Stimulated activated CD8-positive, alpha-beta memory T cell treated with anti-CD3 and anti-CD28 coated beads, Interleukin-15, amount 100 ng/mL, for 1 hour (primary cell): ENCODE results near the gene ASIP.
"Not testable (repeated sequence)": the region's sequence is repeated elsewhere in the genome, so short reads cannot be mapped to it uniquely, and the experiment has no call there.

Source experiments
- DNase-seq: peaks from one replicate; pipeline ENCODE4 v3.0.0-alpha.2; 2020; ENCODE audit warnings: low read depth

ASIP gene

GRCh38 chr20:34242879-34243278 is 1.7 kb downstream of the ASIP start:
- no peak for DNase-seq

GRCh38 chr20:34243377-34243776 is 2.2 kb downstream of the ASIP start:
- DNase-seq: no peak

- no peak for DNase-seq
These were observed 5.0 kb downstream of the ASIP start for GRCh38 chr20:34246126-34246626.

DNA sequence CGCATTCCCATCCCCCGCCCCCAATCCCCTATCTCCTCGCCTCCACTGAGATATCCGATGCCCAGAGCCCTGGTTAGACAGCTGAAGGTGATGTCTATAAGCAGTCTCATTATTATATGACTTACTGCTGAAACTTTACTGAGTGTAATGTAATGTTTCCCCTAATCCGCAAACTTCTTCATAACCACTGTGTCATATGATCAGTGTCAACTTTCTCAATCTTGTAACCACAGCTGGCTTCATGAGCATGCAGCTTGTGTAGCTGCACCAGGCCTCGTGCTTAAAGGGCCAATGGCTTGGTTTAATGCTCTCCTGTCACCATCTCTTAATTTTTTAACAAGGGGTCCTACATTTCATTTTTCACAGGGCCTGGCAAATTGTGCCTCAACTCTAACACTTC is 8.1 kb downstream of the ASIP start:
- DNase-seq: no peak

DNA sequence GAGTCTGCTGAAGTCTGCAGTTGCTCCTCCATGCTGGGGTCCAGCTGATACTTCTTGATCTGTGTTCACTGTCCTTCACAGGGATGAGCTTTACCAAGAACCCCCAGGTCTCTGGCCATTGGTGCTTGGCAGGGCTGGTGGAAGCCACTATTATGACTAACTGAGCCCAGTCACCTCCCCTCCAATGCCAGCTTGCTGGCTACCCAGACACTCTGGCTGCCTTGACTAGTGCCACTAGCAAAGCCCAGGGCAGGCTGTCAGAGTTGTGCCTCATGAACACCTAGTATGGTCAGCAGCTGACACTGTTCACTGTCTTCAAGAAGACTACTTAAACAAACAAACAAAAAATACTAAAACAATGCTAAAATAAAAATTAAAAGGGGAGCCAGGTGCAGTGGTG is 8.8 kb downstream of the ASIP start:
- no peak for DNase-seq

DNA sequence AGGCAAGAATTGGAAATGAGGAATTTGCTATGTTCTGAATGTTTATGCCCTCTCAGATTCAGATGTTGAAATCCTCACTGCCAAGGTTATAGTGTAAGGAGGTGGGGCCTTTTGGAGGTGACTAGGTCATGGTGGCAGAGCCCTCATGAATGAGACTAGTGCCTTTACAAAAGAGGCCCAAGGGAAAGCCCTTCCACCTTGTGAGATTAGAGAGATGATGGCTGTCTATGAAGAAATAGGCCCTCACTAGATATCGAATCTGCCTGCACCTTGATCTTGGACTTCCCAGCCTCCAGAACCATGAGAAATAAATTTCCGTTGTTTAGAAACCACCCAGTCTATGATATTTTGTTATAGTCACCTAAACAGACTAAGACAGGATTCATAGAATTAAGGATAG is 10.4 kb downstream of the ASIP start:
- DNase-seq: no peak

DNA sequence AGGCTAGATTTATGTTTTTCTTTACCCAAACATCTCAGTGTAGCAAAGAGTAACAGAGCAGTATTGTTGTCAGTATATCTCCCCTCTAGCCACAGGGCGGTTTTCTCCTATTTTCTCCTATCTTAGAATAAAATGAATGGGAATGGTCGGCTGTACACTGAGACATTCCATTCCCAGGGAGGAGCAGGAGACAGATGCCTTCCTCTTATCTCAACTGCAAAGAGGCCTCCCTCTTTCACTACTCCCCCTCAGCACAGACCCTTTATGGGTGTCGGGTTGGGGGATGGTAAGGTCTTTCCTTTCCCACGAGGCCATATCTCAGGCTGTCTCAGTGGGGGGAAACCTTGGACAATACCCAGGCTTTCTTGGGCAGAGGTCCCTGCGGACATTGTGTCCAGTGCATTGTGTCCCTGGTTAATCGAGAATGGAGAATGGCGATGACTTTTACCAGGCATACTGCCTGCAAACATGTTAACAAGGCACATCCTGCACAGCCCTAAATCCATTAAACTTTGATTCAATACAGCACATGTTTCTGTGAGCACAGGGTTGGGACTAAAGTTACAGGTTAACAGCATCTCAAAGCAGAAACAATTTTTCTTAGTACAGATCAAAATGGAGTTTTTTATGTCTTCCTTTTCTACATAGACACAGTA is 11.3 kb downstream of the ASIP start:
- DNase-seq: not testable (repeated sequence)

GRCh38 chr20:34254979-34255378 is 13.8 kb downstream of the ASIP start:
- no peak for DNase-seq

- DNase-seq: no peak
These were observed 15.5 kb downstream of the ASIP start for GRCh38 chr20:34256629-34257124.

- no peak for DNase-seq
These were observed 19.2 kb downstream of the ASIP start for GRCh38 chr20:34260208-34260942.

DNA sequence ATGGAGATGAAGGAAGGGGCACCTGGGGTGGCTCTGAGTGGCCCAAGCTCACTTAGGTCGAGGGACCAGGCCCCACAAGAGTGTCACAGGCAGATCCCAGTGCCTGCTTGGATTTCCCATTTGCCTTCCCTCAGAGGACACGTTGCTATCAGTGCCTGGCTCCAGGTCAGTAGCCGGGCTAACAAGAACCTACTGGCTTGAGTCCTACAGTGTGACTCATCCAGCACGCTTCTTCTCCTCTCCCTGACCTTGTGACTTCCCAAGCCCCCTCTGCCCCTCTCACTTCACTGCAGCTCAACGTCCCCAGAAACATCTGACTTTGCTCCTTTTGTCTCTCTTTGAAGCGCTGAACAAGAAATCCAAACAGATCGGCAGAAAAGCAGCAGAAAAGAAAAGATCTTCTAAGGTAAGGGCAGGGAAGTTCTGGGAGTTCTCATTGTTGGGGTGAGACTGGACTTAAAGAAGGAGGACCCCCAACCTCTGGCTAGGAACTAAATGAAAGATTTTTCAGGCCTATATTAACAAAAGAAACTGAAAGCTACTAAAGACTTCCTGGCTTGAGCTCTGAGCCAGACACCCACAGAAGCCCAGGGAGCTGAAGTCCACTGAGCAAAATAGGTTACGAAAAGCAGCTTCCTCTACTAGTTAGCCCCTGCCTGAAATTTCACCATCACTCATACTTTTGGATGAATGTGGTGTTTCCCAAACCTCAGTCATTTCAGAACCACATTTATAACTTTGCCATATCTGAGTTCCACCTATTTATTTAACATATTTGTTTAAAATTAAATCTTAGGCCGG is 21.5 kb downstream of the ASIP start:
- DNase-seq: no peak

GRCh38 chr20:34263468-34263867 is 22.2 kb downstream of the ASIP start:
- DNase-seq: not testable (repeated sequence)

GRCh38 chr20:34264141-34264540 is 22.9 kb downstream of the ASIP start:
- no peak for DNase-seq

GRCh38 chr20:34268145-34268544 is 26.9 kb downstream of the ASIP start:
- DNase-seq: no peak

DNA sequence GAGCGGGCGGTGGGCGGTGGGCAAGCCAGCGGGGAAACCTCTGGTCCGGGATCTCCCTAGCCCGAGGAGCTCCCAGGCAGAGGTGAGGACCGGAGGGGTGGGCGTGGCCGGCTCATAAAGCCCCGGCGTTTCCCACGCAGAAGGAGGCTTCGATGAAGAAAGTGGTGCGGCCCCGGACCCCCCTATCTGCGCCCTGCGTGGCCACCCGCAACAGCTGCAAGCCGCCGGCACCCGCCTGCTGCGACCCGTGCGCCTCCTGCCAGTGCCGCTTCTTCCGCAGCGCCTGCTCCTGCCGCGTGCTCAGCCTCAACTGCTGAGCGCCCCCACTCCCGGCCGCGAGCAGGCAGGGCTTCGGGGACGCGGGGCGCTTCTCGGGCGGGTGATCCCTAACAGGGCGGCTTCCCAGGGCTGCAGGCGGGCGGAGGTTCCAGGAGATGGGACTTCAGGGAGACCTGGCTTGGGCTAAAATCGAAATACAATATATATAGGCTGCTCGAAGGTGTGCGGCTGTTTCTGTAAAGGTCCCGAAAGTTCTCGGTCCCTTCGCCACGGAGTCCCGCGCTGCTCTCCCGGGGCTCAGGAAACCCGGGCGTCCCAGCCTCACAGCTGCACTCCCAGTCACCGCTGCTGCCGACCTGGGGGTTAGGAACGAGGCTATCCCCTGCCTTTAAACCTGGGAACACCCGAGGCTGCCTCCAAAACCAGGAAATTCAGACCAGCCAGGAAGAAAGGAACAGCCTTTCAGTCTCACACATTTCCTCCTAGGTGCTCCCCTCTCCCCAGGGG is 27.8 kb downstream of the ASIP start:
- no peak for DNase-seq

GRCh38 chr20:34269996-34270627 is 28.9 kb downstream of the ASIP start:
- DNase-seq: no peak

DNA sequence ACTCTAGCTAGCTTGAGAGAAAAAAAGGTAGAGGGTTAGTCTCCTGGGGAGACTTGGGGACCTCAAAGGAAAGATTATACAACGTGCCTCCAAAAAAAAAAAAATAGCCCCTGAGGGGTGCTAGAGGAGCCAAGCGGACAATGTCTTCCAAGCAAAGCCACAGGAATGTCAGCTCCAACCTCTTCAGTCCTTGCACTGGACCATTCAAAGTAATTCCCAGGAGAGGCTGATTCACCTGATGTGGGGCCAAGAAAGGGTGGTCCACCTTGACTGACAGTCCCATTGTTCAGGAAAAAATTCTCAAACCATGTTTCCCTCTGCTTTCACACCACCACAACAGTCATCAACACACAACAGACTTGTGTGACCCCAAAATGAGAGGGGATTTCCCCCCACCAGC is 30.7 kb downstream of the ASIP start:
- no peak for DNase-seq

GRCh38 chr20:34274694-34275093 is 33.5 kb downstream of the ASIP start:
- no peak for DNase-seq

DNA sequence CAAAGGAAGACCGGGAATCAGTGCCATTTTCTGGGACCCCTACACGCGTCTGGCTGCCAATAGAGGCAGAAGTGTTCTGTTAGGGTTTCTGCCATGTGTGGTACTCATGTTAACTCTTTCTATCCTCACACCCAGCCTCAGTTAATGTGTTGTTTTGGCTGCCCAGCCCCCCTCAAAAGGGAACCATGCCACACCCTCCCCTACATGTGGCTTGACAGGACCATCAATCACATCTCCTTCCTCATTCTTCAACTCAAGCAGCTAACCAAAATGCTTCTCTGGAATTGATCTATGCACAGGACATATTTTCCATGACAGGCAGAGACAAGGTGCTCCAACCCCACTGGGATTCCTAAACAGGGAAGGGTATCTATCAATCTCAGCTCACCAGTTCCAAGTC is 40.0 kb downstream of the ASIP start:
- DNase-seq: no peak

DNA sequence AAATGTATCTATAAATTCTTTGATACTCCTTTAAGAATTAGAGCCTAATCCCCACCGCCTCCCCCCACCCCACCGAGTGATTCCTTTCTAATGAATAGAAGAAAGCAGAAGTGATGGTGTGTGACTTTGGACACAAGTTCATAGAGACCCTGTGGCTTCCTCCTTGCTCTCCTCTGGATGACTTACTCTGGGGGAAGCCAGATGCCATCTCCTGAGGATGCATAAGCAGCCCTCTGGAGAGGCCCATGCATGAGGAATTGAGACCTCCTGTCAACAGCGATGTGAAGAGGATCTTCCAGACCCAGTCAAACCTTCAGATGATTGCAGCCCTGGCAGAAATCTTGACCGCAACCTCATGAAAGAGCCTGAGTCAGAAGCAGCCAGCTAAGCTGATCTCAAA is 40.8 kb downstream of the ASIP start:
- DNase-seq: no peak

DNA sequence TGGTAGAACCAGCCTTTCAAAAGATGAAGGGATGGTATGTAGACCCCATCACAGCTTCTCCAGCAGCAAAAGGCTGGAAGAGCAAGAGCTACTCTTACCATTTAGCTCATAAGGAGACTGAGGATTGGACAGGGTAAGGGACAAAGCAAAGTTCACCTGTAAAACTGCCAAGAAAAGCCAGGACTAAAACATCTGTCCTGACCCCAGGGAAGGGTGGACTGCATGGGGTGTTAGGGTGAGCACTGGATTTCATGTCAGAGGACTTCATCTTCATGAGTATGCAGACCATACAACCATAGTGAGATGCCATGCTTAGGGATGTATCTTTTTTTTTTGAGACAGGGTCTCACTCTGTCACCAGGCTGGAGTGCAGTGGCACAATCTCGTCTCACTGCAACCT is 42.6 kb downstream of the ASIP start:
- DNase-seq: no peak
